ENCODE data around the gene SYCP2L. TPM values are rescaled to one million over a fixed set of nuclear protein-coding genes. Genes with fewer than 3 reads are reported as not detected.

Gene SYCP2L
- total RNA-seq, 1 donor: 0.36 TPM

GRCh38 chr6:10933126-10933525 lies 46.3 kb downstream of the SYCP2L start:
- no peak overlapping the region for H3K4me2 ChIP-seq (ENCODE audit: insufficient read depth, low read length)
- no peak overlapping the region for H3K27ac ChIP-seq (ENCODE audit: low read depth, low read length)
- no peaks in the 10 kb centered on the region for H4K20me1 ChIP-seq (ENCODE audit: insufficient read depth, low read length)
- H3K79me2 ChIP-seq (ENCODE audit: insufficient read depth, low read length): no peaks in the 10 kb centered on the region
- H2AFZ ChIP-seq (ENCODE audit: low read length): no peak overlapping the region
- no peaks in the 10 kb centered on the region for H3K36me3 ChIP-seq (ENCODE audit: insufficient read depth, low read length)
- no peaks in the 10 kb centered on the region for H3K4me1 ChIP-seq (ENCODE audit: insufficient read depth, low read length)
- no peak for TF ChIP-seq CTCF (IDR thresholded peaks at IDR 0.05; ENCODE audit: extremely low read depth, low read depth, low read length)
- no peak overlapping the region for H3K4me3 ChIP-seq (ENCODE audit: insufficient read depth, low read length)
- no peaks in the 10 kb centered on the region for H3K9me3 ChIP-seq (ENCODE audit: low read depth, low read length)
- no peak for DNase-seq (ENCODE audit: insufficient read length, low spot score, missing footprints)
- peaks cover 3% of the 10 kb centered on the region for H3K27me3 ChIP-seq (ENCODE audit: insufficient read depth, low read length)

- H2AFZ ChIP-seq (ENCODE audit: low read length): no peak overlapping the region
- DNase-seq (ENCODE audit: insufficient read length, low spot score, missing footprints): no peak
- TF ChIP-seq CTCF (IDR thresholded peaks at IDR 0.05; ENCODE audit: extremely low read depth, low read depth, low read length): no peak
These were observed 53.0 kb downstream of the SYCP2L start for GRCh38 chr6:10939840-10940239.

GRCh38 chr6:10945845-10946244 lies 59.0 kb downstream of the SYCP2L start:
- no peak overlapping the region for H2AFZ ChIP-seq (ENCODE audit: low read length)

More at GRCh38 chr6:10939840-10940239, 53.0 kb downstream of the SYCP2L start:
- no peaks in the 10 kb centered on the region for H3K79me2 ChIP-seq (ENCODE audit: insufficient read depth, low read length)
- H3K4me3 ChIP-seq (ENCODE audit: insufficient read depth, low read length): no peak overlapping the region
- no peaks in the 10 kb centered on the region for H4K20me1 ChIP-seq (ENCODE audit: insufficient read depth, low read length)
- no peak overlapping the region for H3K4me2 ChIP-seq (ENCODE audit: insufficient read depth, low read length)
- H3K4me1 ChIP-seq (ENCODE audit: insufficient read depth, low read length): no peaks in the 10 kb centered on the region
- no peak overlapping the region for H3K27ac ChIP-seq (ENCODE audit: low read depth, low read length)
- no peaks in the 10 kb centered on the region for H3K9me3 ChIP-seq (ENCODE audit: low read depth, low read length)
- no peaks in the 10 kb centered on the region for H3K36me3 ChIP-seq (ENCODE audit: insufficient read depth, low read length)
- peaks cover 3% of the 10 kb centered on the region for H3K27me3 ChIP-seq (ENCODE audit: insufficient read depth, low read length)

GRCh38 chr6:10947966-10948365 lies 61.1 kb downstream of the SYCP2L start:
- H3K79me2 ChIP-seq (ENCODE audit: insufficient read depth, low read length): no peaks in the 10 kb centered on the region
- no peaks in the 10 kb centered on the region for H3K36me3 ChIP-seq (ENCODE audit: insufficient read depth, low read length)
- H3K4me2 ChIP-seq (ENCODE audit: insufficient read depth, low read length): no peak overlapping the region
- TF ChIP-seq CTCF (IDR thresholded peaks at IDR 0.05; ENCODE audit: extremely low read depth, low read depth, low read length): no peak
- DNase-seq (ENCODE audit: insufficient read length, low spot score, missing footprints): no peak
- no peaks in the 10 kb centered on the region for H4K20me1 ChIP-seq (ENCODE audit: insufficient read depth, low read length)
- no peak overlapping the region for H2AFZ ChIP-seq (ENCODE audit: low read length)
- no peaks in the 10 kb centered on the region for H3K9me3 ChIP-seq (ENCODE audit: low read depth, low read length)
- no peak overlapping the region for H3K4me3 ChIP-seq (ENCODE audit: insufficient read depth, low read length)
- no peaks in the 10 kb centered on the region for H3K27me3 ChIP-seq (ENCODE audit: insufficient read depth, low read length)
- H3K27ac ChIP-seq (ENCODE audit: low read depth, low read length): no peak overlapping the region
- H3K4me1 ChIP-seq (ENCODE audit: insufficient read depth, low read length): peaks cover 7% of the 10 kb centered on the region

More at GRCh38 chr6:10945845-10946244, 59.0 kb downstream of the SYCP2L start:
- DNase-seq (ENCODE audit: insufficient read length, low spot score, missing footprints): no peak
- no peak for TF ChIP-seq CTCF (IDR thresholded peaks at IDR 0.05; ENCODE audit: extremely low read depth, low read depth, low read length)
- Histone ChIP-seq H3K27me3 (ENCODE audit: insufficient read depth, low read length) (no peaks in the 10 kb centered on the region), H3K4me2 (ENCODE audit: insufficient read depth, low read length) (no peak overlapping the region), H4K20me1 (ENCODE audit: insufficient read depth, low read length) (no peaks in the 10 kb centered on the region), H3K27ac (ENCODE audit: low read depth, low read length) (no peak overlapping the region), H3K9me3 (ENCODE audit: low read depth, low read length) (no peaks in the 10 kb centered on the region), H3K4me3 (ENCODE audit: insufficient read depth, low read length) (no peak overlapping the region), H3K36me3 (ENCODE audit: insufficient read depth, low read length) (no peaks in the 10 kb centered on the region), H3K4me1 (ENCODE audit: insufficient read depth, low read length) (no peaks in the 10 kb centered on the region), H3K79me2 (ENCODE audit: insufficient read depth, low read length) (no peaks in the 10 kb centered on the region)
